AG04449 (cell line): ENCODE data around the gene ERGIC3.

Experiments used
- CTCF ChIA-PET: fragments of 350-600 bp; formaldehyde crosslinking; extraction: SDS; loops from one replicate; lab custom pipeline; 2021; ENCODE audit warnings: antibody characterized with exemption; lab: Yijun Ruan, JAX
- POLR2A ChIA-PET: fragments of 400-600, 350-600 bp; formaldehyde crosslinking; extraction: SDS; loops from one replicate; lab custom pipeline; 2020; ENCODE audit warnings: antibody characterized with exemption, inconsistent platforms; lab: Yijun Ruan, JAX
- DNase-seq: peaks from one replicate; pipeline ENCODE4 v3.0.0-alpha.2; 2010; ENCODE audit warnings: low read depth, low spot score
- H3K4me3 ChIP-seq: 2 replicates; pipeline ENCODE4 v1.5.1; 2011; ENCODE audit warnings: low read depth, mild to moderate bottlenecking, control low read depth, low read length
- TF ChIP-seq, protein P1 (sequence below): IDR thresholded peaks from one replicate; pipeline ENCODE4 v1.5.1; 2011; ENCODE audit warnings: mild to moderate bottlenecking, moderate library complexity, low read length, control low read depth, inconsistent platforms; ENCODE audit not compliant: insufficient read depth; ENCODE audit errors: missing control alignments

Gene ERGIC3

DNA sequence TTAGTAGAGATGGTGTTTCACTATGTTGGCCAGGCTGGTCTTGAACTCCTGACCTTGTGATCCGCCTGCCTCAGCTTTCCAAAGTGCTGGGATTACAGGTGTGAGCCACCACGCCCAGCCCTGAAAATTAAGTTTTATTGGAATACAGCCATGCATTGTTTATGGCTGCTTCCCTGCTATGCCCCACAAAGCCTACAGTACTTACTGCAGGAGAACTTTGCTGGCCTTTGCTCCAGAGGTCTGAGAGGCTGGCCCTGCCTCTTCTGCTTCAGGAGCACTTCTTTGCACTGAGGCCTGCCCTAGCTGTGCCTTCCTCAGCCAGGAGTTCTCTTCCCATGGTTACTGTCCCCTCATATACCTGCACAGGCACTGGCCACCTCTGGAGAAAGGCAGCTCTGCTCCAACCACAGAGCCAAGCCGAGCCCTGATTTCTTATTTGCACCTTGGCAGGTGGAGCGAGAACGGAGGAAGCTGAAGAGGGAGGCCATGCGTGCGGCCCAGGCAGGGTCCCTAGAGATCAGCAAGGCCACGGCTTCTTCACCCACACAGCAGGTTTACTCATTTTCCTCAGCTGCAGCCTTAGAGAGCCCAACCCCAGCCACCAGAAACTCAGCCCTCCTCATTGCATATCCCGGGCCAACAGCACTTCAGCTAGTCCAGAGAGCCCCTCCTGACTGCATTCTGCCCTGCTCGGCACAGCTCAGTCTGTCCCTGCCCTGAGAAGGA lies 33.2 kb upstream of the ERGIC3 start:
- ChIA-PET POLR2A (interaction anchor here (0.6 kb wide), 1 partner anchor 10 kb away, joined by 4 read pairs; no protein-coding TSS in a partner anchor), CTCF (interaction anchor here (0.5 to 1.3 kb wide), 2 partner anchors 9 to 10 kb away, joined by 3 to 4 read pairs; no protein-coding TSS in a partner anchor)
- TF ChIP-seq, protein P1, sequence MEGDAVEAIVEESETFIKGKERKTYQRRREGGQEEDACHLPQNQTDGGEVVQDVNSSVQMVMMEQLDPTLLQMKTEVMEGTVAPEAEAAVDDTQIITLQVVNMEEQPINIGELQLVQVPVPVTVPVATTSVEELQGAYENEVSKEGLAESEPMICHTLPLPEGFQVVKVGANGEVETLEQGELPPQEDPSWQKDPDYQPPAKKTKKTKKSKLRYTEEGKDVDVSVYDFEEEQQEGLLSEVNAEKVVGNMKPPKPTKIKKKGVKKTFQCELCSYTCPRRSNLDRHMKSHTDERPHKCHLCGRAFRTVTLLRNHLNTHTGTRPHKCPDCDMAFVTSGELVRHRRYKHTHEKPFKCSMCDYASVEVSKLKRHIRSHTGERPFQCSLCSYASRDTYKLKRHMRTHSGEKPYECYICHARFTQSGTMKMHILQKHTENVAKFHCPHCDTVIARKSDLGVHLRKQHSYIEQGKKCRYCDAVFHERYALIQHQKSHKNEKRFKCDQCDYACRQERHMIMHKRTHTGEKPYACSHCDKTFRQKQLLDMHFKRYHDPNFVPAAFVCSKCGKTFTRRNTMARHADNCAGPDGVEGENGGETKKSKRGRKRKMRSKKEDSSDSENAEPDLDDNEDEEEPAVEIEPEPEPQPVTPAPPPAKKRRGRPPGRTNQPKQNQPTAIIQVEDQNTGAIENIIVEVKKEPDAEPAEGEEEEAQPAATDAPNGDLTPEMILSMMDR, result no peak
- no peak for DNase-seq
- H3K4me3 ChIP-seq, result no peak overlapping the region

DNA sequence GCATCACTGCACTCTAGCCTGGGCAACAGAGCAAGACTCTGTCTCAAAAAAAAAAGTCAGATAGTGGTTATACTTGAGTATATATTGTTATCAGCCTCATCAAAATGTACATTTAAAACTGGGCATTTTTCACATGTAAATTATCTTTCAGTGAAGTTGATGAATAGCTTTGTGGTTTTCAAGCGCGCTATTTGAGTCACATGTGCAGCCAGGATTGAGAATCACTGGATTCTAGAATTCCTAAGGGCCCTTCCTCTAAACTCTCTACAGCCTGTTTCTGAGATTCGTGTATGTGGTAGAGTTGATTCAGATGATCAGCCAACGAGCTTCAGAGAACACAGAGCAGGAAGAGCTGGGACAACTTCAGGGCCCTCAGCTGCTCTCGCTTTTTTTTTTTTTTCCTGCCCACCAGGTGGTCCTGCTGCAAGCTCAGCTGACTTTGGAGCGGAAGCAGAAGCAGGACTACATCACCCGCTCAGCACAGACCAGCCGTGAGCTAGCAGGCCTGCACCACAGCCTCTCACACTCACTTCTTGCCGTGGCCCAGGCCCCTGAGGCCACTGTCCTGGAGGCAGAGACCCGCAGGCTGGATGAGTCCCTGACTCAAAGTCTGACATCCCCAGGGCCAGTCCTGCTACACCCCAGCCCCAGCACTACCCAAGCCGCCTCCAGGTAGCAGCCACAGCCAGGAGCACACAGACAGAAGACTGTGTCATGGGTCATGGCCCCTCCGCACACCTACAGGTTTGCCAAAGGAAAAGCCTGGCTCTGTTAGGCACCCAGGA lies 30.7 kb upstream of the ERGIC3 start:
- H3K4me3 ChIP-seq, result no peak overlapping the region
- TF ChIP-seq, protein P1, result no peak
- no peak for DNase-seq
- CTCF ChIA-PET, result interaction anchor here (0.7 to 2.7 kb wide), 9 partner anchors 8 to 689 kb away, joined by 3 to 7 read pairs (median 4); no protein-coding TSS in a partner anchor
- POLR2A ChIA-PET, result no interaction called here

DNA sequence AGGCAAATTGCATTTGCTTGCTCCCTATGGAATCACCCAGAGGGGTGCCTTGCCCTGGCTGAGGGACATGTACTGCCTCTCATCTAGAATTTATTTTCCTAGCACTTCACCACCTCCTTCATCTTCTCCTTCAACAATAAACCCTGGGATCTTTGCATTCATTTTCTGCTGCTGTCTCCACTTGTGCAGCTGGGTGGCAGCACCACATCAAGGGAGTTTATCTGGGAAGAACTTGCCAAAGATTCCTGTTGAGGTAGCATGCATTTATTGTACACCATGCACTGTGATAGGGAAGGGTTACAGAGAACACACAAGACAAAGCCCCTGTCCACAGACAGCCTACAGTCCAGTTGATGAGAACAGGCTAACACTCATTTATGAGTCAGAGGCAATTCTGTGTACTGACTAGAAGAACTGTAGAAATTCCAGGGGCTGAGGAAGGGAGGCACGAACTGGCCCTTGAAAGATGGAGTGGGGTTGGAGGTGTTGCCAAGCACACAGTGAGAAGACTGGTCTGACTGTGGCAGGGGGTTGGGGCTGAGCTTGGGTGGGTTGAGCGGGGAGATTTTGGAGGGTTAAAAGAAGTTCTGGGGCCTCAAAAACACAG lies 30.0 kb upstream of the ERGIC3 start:
- CTCF ChIA-PET, result interaction anchor here (0.8 to 2.7 kb wide), 14 partner anchors 9 to 627 kb away, joined by 3 to 7 read pairs (median 4); no protein-coding TSS in a partner anchor
- TF ChIP-seq, protein P1, result peak; percentile 51
- POLR2A ChIA-PET, result no interaction called here
- DNase-seq, result no peak
- no peak overlapping the region for H3K4me3 ChIP-seq

DNA sequence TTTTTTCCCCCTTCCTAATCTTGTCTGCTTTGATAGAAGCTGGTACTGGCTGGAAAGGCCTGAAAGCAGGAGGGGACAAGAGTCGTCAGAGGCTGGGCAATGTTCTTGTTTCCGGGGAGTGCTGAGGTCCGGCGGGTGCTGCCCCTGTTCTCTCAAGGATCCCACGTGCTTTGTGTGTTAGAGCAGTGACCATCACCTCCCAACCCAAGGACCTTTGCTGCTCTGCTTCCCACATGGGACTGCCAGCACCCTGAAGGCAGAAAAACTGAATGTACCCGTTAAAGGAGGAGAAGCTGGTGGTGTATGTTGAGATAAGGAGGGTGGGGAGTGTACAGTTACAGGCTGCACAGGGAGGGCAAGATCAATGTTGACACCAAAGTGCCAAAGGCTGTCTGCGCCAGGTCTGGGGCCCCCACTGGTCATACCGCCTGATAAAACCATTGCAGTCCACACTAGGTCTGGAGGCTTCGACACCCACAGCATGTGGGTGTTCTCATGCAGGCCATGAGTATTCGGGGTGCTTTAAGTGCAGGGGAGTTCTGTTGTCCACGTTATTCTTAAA lies 27.4 kb upstream of the ERGIC3 start:
- POLR2A ChIA-PET, result no interaction called here
- TF ChIP-seq, protein P1, result no peak
- H3K4me3 ChIP-seq, result no peak overlapping the region
- no peak for DNase-seq
- CTCF ChIA-PET, result interaction anchor here (1.2 to 1.6 kb wide), 2 partner anchors 9 to 11 kb away, joined by 3 to 5 read pairs; no protein-coding TSS in a partner anchor

DNA sequence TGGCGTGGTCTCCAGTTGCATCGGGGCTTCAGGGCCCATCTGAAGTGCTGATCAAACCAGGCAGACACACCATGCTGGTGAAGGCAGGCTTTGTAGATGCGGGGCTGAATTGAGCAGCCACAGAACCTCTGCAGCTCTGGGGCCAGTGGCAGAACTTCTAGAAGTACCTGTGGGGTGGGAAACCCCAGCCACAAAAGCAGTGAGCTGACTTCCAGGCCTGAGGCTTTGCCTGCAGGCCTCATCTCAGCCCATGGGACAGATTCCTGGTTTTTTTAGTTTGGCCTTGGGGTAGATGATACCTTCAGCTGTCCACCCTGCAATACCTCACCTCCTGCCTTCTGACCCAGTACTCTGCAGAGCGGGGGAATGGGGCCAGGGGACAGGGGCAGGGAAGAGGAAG lies 26.5 kb upstream of the ERGIC3 start:
- ChIA-PET CTCF (interaction anchor here (1.6 kb wide), 1 partner anchor 12 kb away, joined by 5 read pairs; no protein-coding TSS in a partner anchor), POLR2A (no interaction called here)
- DNase-seq, result no peak
- H3K4me3 ChIP-seq, result no peak overlapping the region
- TF ChIP-seq, protein P1, result no peak
